GM21717 (cell line): ENCODE results near the gene ZBTB45.
"Not testable (repeated sequence)": the region's sequence is repeated elsewhere in the genome, so short reads cannot be mapped to it uniquely, and the experiment has no call there.

Experiments
- ATAC-seq: cut with Tn5 transposase; IDR thresholded peaks from one replicate; pipeline ENCODE4 v1.9.1; 2021; ENCODE audit warnings: mild to moderate bottlenecking, moderate library complexity; ENCODE audit not compliant: unreplicated experiment

ZBTB45 gene

GRCh38 chr19:58542641-58543372 lies 23.2 kb upstream of the ZBTB45 start:
- ATAC-seq: not testable (repeated sequence)

GRCh38 chr19:58539169-58539559 lies 19.6 kb upstream of the ZBTB45 start:
- ATAC-seq: not testable (repeated sequence)

GRCh38 chr19:58538257-58539168 lies 18.9 kb upstream of the ZBTB45 start:
- ATAC-seq: no peak

GRCh38 chr19:58536852-58537798 lies 17.5 kb upstream of the ZBTB45 start:
- no peak for ATAC-seq

- ATAC-seq: no peak
These were observed 16.2 kb upstream of the ZBTB45 start for GRCh38 chr19:58535857-58536256.

GRCh38 chr19:58531034-58531840 lies 11.6 kb upstream of the ZBTB45 start:
- no peak for ATAC-seq

GRCh38 chr19:58529405-58529804 lies 9.8 kb upstream of the ZBTB45 start:
- no peak for ATAC-seq

GRCh38 chr19:58522709-58523108 lies 3.1 kb upstream of the ZBTB45 start:
- ATAC-seq: no peak

GRCh38 chr19:58521651-58522050 lies 2.0 kb upstream of the ZBTB45 start:
- ATAC-seq: no peak

GRCh38 chr19:58520257-58520599 lies 618 bp upstream of the ZBTB45 start:
- no peak for ATAC-seq

GRCh38 chr19:58519087-58519354 lies 589 bp downstream of the ZBTB45 start:
- ATAC-seq: no peak

GRCh38 chr19:58518256-58519086 lies 1.1 kb downstream of the ZBTB45 start:
- ATAC-seq: no peak

- ATAC-seq: no peak
These were observed 2.4 kb downstream of the ZBTB45 start for GRCh38 chr19:58516964-58517833.

GRCh38 chr19:58516246-58516836 lies 3.3 kb downstream of the ZBTB45 start:
- no peak for ATAC-seq

GRCh38 chr19:58515259-58515658 lies 4.4 kb downstream of the ZBTB45 start:
- no peak for ATAC-seq

GRCh38 chr19:58514564-58515022 lies 5.0 kb downstream of the ZBTB45 start:
- no peak for ATAC-seq

- peak; percentile 43 for ATAC-seq
These were observed 5.7 kb downstream of the ZBTB45 start for GRCh38 chr19:58513694-58514563.
